Mesodermal cell (in vitro differentiated cells): ENCODE results near the gene RALGPS1.

Experiments
- H3K27ac ChIP-seq: 2 replicates; pipeline ENCODE4 v1.7.0; 2013; ENCODE audit warnings: mild to moderate bottlenecking, low read depth, low read length, moderate library complexity; ENCODE audit not compliant: severe bottlenecking
- H3K36me3 ChIP-seq: 2 replicates; pipeline ENCODE4 v1.7.1; 2013; ENCODE audit warnings: mild to moderate bottlenecking, low read length, moderate library complexity; ENCODE audit not compliant: control insufficient read depth, insufficient read depth
- H3K4me1 ChIP-seq: one replicate; pipeline ENCODE4 v1.7.1; 2013; ENCODE audit warnings: mild to moderate bottlenecking, low read length; ENCODE audit not compliant: insufficient read depth, control insufficient read depth, poor library complexity, severe bottlenecking
- H3K4me3 ChIP-seq: 2 replicates; pipeline ENCODE4 v1.7.0; 2013; ENCODE audit warnings: low read length, control low read depth, mild to moderate bottlenecking; ENCODE audit not compliant: insufficient read depth, poor library complexity, severe bottlenecking; ENCODE audit errors: extremely low read depth
- H3K9me3 ChIP-seq: 2 replicates; pipeline ENCODE4 v1.7.1; 2013; ENCODE audit warnings: mild to moderate bottlenecking, low read length, moderate library complexity; ENCODE audit not compliant: control insufficient read depth
- WGBS, 2 experiments: methylation state at CpG; one replicate each; pipeline ENCODE4 v1.1.5; 2013; ENCODE audit warnings: missing lambda C conversion rate in 2 of 2; ENCODE audit not compliant: insufficient coverage in 2 of 2; 5-methylcytosine and 5-hydroxymethylcytosine counted together

Gene RALGPS1

DNA sequence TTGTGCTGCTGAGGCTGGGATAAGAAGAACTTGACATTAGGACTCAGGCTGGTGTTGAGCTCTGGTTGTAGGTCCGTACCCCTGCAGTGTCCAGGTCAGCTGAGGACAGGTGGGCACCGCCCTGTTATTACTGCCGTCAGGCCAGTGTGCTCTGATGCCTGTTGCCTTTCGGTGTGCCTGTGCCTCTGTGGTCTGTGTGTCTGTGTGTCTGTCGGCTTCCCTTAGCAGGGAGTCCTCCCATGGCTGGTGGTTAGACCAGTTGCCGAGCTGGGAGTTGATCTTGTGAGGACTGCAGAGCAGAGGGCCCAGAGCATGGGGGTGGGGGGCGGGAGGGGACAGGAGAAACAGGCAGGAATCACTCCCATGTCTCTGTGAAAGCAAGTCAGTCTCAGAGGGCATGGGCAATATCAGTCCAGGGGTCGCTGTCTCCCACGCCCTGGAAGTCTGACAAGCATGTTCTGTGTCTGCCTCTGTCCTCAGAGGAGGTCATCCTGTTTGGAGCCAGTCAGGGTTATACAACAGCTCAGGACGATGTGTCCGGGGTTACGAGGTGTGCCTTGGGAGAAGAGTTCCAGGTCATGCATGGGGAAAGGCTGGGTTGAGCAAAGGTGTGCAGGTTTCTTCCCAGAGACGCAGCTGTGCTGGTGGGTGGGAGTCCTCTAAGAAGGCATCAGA, 282.7 kb downstream of the RALGPS1 start:
- Histone ChIP-seq H3K4me1 (no peaks in the 10 kb centered on the region), H3K9me3 (no peaks in the 10 kb centered on the region), H3K36me3 (no peaks in the 10 kb centered on the region), H3K4me3 (no peak overlapping the region), H3K27ac (no peak overlapping the region)
- WGBS, 2 experiments: 91 to 95% methylated on average over 9 to 11 of the region's 13 CpGs

GRCh38 chr9:127197861-127198430, 283.4 kb downstream of the RALGPS1 start:
- no peaks in the 10 kb centered on the region for H3K4me1 ChIP-seq
- H3K4me3 ChIP-seq: no peak overlapping the region
- no peaks in the 10 kb centered on the region for H3K9me3 ChIP-seq
- no peaks in the 10 kb centered on the region for H3K36me3 ChIP-seq
- WGBS, 2 experiments: 89 to 100% methylated on average over 5 to 6 of the region's 8 CpGs
- H3K27ac ChIP-seq: no peak overlapping the region

- Histone ChIP-seq H3K4me1 (no peaks in the 10 kb centered on the region), H3K36me3 (no peaks in the 10 kb centered on the region), H3K4me3 (no peak overlapping the region), H3K27ac (no peak overlapping the region), H3K9me3 (no peaks in the 10 kb centered on the region)
- 92 to 96% methylated on average over 5 to 6 of the region's 7 CpGs for WGBS, 2 experiments
These were observed 284.0 kb downstream of the RALGPS1 start for GRCh38 chr9:127198587-127198986.

GRCh38 chr9:127199001-127199791, 284.6 kb downstream of the RALGPS1 start:
- no peaks in the 10 kb centered on the region for H3K36me3 ChIP-seq
- no peak overlapping the region for H3K27ac ChIP-seq

DNA sequence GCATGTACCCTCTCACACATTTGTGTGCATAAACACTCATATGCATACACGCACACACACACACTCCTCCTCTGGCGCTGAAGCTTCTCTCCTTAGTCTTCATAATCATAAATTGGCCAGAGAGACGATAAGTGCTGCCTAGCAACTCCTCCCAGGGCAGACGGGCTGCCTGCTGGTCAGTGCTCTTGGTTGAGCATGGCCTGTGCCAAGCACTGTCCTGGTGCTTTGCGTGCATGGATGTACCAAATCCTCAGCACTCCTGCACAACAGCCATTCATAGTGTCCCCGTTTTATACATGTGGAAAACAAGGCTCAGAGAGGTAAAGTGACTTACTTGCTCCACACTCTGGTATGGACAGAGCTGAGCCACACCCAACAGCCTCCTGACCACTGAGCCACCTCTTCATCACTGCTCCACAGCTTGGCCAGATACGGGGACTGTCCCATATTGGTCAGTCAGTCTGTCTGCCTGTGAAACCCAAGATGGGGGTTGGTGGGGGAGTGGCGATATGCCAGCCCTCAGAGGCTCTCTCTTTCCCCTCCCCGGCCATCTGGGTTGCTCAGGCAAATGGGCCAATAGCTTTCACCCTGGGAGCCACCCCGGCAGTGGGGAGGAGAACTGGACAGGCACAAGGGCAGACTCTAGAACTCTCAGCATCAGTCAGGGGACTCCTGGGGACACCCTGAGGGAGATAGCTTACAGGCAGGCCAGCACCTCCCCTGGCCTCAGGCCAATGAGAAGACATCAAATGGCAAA, 285.7 kb downstream of the RALGPS1 start:
- no peak overlapping the region for H3K4me3 ChIP-seq
- no peaks in the 10 kb centered on the region for H3K4me1 ChIP-seq
- H3K27ac ChIP-seq: no peak overlapping the region
- H3K9me3 ChIP-seq: no peaks in the 10 kb centered on the region
- WGBS, 2 experiments: 79 to 83% methylated on average over 6 to 10 of the region's 10 CpGs
- H3K36me3 ChIP-seq: no peaks in the 10 kb centered on the region

More at GRCh38 chr9:127199001-127199791, 284.6 kb downstream of the RALGPS1 start:
- Histone ChIP-seq H3K9me3 (no peaks in the 10 kb centered on the region), H3K4me3 (no peak overlapping the region), H3K4me1 (no peaks in the 10 kb centered on the region)
- WGBS, 2 experiments: 33 to 36% methylated on average over 9 to 11 of the region's 15 CpGs

GRCh38 chr9:127201071-127201541, 286.5 kb downstream of the RALGPS1 start:
- H3K4me3 ChIP-seq: no peak overlapping the region
- no peaks in the 10 kb centered on the region for H3K9me3 ChIP-seq
- 93 to 95% methylated on average over 6 of the region's 6 CpGs for WGBS, 2 experiments
- H3K36me3 ChIP-seq: no peaks in the 10 kb centered on the region
- H3K27ac ChIP-seq: no peak overlapping the region
- no peaks in the 10 kb centered on the region for H3K4me1 ChIP-seq

GRCh38 chr9:127201731-127202130, 287.1 kb downstream of the RALGPS1 start:
- no peak overlapping the region for H3K4me3 ChIP-seq
- no peaks in the 10 kb centered on the region for H3K36me3 ChIP-seq
- no peaks in the 10 kb centered on the region for H3K4me1 ChIP-seq
- H3K27ac ChIP-seq: no peak overlapping the region
- WGBS, 2 experiments: 90 to 92% methylated on average over 6 to 8 of the region's 11 CpGs
- no peaks in the 10 kb centered on the region for H3K9me3 ChIP-seq

DNA sequence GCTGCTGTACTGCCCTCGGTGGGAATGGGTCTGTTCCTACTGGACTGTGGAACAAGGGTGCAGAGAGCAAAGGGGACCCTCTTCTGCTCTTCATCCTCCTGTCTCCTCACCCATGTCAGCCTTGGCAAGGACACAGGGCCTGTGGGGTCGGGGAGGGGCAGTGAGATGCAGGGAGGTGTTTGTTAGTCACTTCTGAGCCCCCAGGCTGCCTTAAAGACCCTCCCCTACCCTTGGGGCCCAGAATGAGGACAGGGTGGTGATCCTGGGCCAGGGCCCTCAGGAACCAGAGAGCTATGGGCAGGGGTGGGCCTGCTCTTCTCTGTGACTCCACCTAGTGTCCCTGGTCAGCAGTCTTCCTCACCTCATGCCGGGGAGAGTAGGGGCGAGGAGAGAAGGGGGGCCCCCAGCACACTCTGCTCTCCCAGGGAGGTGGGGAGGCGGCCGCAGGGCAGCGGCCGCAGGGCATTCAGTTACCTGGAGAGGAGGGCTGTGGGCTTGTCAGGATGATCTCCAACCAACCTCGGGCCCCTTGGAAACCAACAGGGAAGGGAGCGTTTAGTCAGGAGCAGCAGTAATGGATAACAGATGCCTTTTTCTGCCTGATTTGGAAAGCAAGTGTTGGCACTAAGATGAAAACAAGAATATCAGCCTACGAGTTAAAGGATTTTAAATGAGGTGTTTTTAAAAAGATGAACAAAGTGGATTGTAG, 288.0 kb downstream of the RALGPS1 start:
- Histone ChIP-seq H3K4me3 (no peak overlapping the region), H3K36me3 (no peaks in the 10 kb centered on the region), H3K9me3 (no peaks in the 10 kb centered on the region), H3K4me1 (no peaks in the 10 kb centered on the region), H3K27ac (no peak overlapping the region)
- WGBS, 2 experiments: 82 to 90% methylated on average over 6 to 7 of the region's 11 CpGs

- Histone ChIP-seq H3K36me3 (no peaks in the 10 kb centered on the region), H3K4me1 (no peaks in the 10 kb centered on the region), H3K27ac (no peak overlapping the region), H3K4me3 (no peak overlapping the region), H3K9me3 (no peaks in the 10 kb centered on the region)
- 73 to 86% methylated on average over 5 of the region's 5 CpGs for WGBS, 2 experiments
These were observed 289.2 kb downstream of the RALGPS1 start for GRCh38 chr9:127203681-127204327.
